ENCODE measurements around the gene PDLIM3. TPM values are rescaled to one million over a fixed set of nuclear protein-coding genes. Genes with fewer than 3 reads are reported as not detected.

PDLIM3 gene
- total and polyA plus RNA-seq, 2 of the 13 experiments (the other 11 are each of a cell fraction or from before 2014, with no cell fraction given): 5.9 to 14.0 TPM

GRCh38 chr4:185576962-185577950, 41.9 kb upstream of the PDLIM3 start:
- Histone ChIP-seq H3K4me2 (ENCODE audit: low read depth, low read length) (no peak overlapping the region), H3K4me3 (replicated peaks in 1 of 3; ENCODE audit: insufficient read depth in 1 of 3, low read depth in 2 of 3, low read length in 3 of 3) (no peak overlapping the region), H3K4me1 (ENCODE audit: insufficient read depth, low read length) (peaks cover 10% of the 10 kb centered on the region), H3K79me2 (ENCODE audit: insufficient read depth, low read length) (no peaks in the 10 kb centered on the region), H4K20me1 (ENCODE audit: insufficient read depth, low read length) (no peaks in the 10 kb centered on the region), H3K27ac (ENCODE audit: extremely low read length, insufficient read depth, low read length) (no peak overlapping the region), H3K27me3 (ENCODE audit: control insufficient read depth in 1 of 2, insufficient read depth in 2 of 2, low read length in 2 of 2) (peaks cover 2 to 12% of the 10 kb centered on the region in 2 experiments; a peak in 3 of 5 replicates), H3K36me3 (replicated peaks in 1 of 2; ENCODE audit: control insufficient read depth in 1 of 2, insufficient read depth in 2 of 2, low read length in 2 of 2) (no peaks in the 10 kb centered on the region), H2AFZ (ENCODE audit: low read length) (no peak overlapping the region), H3K9me3 (ENCODE audit: low read length) (no peaks in the 10 kb centered on the region), H3K9ac (ENCODE audit: insufficient read depth, low read depth, low read length) (no peak overlapping the region)
- no TSS peak for BruUV-seq (replicated peaks)
- DNase-seq (ENCODE audit: low spot score): no peak
- ChIA-PET POLR2A (interaction anchor here (2.5 kb wide), 1 partner anchor 10 kb away, joined by 9 read pairs; no protein-coding TSS in a partner anchor), CTCF (ENCODE audit: low intra/inter-chr PET ratio, low total read pairs) (no interaction called here)
- 24% methylated on average over 7 of the region's 8 CpGs for WGBS (ENCODE audit: low lambda C conversion rate)
- ATAC-seq: no peak
- TF ChIP-seq ZNF3 (CRISPR knock-in tag; IDR thresholded peaks at IDR 0.05) (no peak), IKZF1 (IDR thresholded peaks at IDR 0.05) (no peak), SRSF4 (IDR thresholded peaks at IDR 0.05; ENCODE audit: low read depth, low read length, poor library complexity, severe bottlenecking) (no peak), ZNF280D (CRISPR knock-in tag; IDR thresholded peaks at IDR 0.05) (no peak), ZNF709 (CRISPR knock-in tag; IDR thresholded peaks at IDR 0.05) (no peak), FOSL1 (CRISPR knock-in tag; IDR thresholded peaks at IDR 0.05; ENCODE audit: borderline replicate concordance) (no peak), ZNF839 (CRISPR knock-in tag; IDR thresholded peaks at IDR 0.05; ENCODE audit: borderline replicate concordance) (no peak), PHB2 (IDR thresholded peaks at IDR 0.05; ENCODE audit: partially characterized antibody) (no peak), HOXA9 (CRISPR knock-in tag; IDR thresholded peaks at IDR 0.05; ENCODE audit: borderline replicate concordance) (no peak), POLR2AphosphoS5 (IDR thresholded peaks at IDR 0.05; ENCODE audit: low read depth, low read length) (no peak), ZNF580 (CRISPR knock-in tag; IDR thresholded peaks at IDR 0.05; ENCODE audit: borderline replicate concordance, low read depth) (no peak)
- in situ Hi-C loops (cut with HindIII; ENCODE audit: extremely low pct_ligation_motif_present, low pct_unique_long_range_greater_than_20kb) (no loop called here), intact Hi-C loops (cut with micrococcal nuclease; ENCODE audit: unreplicated experiment) (no loop called here)
- no peak for FAIRE-seq
